Measurements from ENCODE around the gene IL31RA. TPM values are rescaled to one million over a fixed set of nuclear protein-coding genes. Genes with fewer than 3 reads are reported as not detected.

IL31RA gene
- total RNA-seq, 2 donors from 2014 or later = 2.3 to 3.0 TPM

DNA sequence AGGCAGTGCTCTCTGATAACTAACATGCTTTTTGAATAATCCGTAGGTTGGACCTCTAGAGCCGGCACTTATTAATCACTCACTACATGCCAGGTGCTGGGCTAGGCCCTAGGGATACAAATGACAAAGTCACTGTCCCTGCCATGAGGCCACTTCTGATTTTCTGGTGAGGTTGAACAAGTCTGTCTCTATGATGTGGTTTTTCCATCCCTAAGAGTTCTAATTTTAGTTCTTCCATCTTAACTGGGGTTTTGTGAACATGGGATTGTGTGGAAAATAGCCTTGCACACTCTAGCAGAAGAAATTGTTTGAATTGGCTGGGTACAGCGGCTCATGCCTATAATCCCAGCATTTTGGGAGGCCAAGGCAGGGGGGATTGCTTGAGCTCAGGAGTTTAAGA is 64.6 kb downstream of the IL31RA start:
- H3K36me3 Mint-ChIP-seq = no peaks in the 10 kb centered on the region
- H3K4me1 Mint-ChIP-seq (ENCODE audit: low read depth in 2 of 2) = no peaks in the 10 kb centered on the region
- H3K4me3 Mint-ChIP-seq = no peak overlapping the region
- peaks cover 4 to 7% of the 10 kb centered on the region in 2 donors for H3K27me3 Mint-ChIP-seq
- no peaks in the 10 kb centered on the region for H3K9me3 Mint-ChIP-seq
- DNase-seq (ENCODE audit: low spot score) (no peak), ATAC-seq (no peak)
- no peak overlapping the region for H3K27ac Mint-ChIP-seq

DNA sequence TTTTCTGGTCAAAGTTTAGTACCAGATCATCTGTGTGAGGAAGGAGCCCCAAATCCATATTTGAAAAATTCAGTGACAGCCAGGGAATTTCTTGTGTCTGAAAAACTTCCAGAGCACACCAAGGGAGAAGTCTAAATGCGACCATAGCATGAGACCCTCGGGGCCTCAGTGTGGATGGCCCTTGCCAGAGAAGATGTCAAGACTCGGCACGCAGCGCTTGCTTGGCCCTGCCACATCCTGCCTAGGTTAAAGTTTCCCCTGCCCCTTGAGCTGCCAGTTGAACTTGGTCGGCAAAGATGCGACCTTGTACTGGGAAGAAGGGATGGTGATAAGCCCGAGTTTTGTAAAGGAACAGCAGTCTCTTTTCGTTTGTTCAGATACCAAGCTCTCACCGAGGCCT is 65.8 kb downstream of the IL31RA start:
- no peak for DNase-seq (ENCODE audit: low spot score)
- Mint-ChIP-seq H3K4me1 (ENCODE audit: low read depth in 2 of 2) (no peaks in the 10 kb centered on the region), H3K9me3 (no peaks in the 10 kb centered on the region), H3K36me3 (no peaks in the 10 kb centered on the region), H3K4me3 (no peak overlapping the region), H3K27me3 (peaks cover 0 to 7% of the 10 kb centered on the region in 2 donors), H3K27ac (no peak overlapping the region)
- ATAC-seq = no peak

DNA sequence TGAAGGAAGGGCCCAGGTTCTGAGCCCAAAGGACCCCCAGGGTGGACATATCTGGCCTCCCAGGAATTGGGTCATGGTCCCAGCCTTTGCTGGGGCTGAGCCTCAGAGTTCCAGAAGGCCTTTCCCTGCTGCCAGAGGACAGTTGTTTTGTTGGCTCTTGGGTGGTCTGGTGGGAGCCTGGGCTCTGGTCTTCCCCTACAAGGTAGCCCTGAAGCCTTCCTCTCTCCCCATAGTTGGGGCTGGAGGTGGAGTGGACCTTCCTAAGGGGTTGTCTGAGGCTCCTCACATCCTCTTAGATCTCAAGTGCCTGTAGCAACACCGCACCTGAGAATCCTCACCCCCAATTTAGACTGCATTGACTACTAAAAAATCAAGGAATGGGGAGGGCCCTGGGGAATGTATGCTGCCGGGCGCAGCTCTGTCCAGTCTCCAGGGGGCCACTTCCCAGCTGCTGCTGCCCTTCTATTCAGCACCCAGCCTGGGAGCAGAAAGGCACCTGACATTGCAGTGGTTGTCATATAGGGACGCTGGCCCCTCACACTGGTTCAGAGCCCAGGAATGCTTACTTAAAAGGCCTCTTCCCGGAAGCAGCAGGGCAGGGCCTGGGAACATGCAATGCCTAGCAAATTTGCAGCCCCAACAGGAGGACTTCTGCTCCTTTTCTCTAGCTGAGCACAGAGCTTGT is 66.4 kb downstream of the IL31RA start:
- H3K36me3 Mint-ChIP-seq = no peaks in the 10 kb centered on the region
- no peaks in the 10 kb centered on the region for H3K9me3 Mint-ChIP-seq
- no peak overlapping the region for H3K27ac Mint-ChIP-seq
- no peak for DNase-seq (ENCODE audit: low spot score)
- no peak for ATAC-seq
- no peak overlapping the region for H3K4me3 Mint-ChIP-seq
- no peaks in the 10 kb centered on the region for H3K4me1 Mint-ChIP-seq (ENCODE audit: low read depth in 2 of 2)
- H3K27me3 Mint-ChIP-seq = peaks cover 0 to 4% of the 10 kb centered on the region in 2 donors

DNA sequence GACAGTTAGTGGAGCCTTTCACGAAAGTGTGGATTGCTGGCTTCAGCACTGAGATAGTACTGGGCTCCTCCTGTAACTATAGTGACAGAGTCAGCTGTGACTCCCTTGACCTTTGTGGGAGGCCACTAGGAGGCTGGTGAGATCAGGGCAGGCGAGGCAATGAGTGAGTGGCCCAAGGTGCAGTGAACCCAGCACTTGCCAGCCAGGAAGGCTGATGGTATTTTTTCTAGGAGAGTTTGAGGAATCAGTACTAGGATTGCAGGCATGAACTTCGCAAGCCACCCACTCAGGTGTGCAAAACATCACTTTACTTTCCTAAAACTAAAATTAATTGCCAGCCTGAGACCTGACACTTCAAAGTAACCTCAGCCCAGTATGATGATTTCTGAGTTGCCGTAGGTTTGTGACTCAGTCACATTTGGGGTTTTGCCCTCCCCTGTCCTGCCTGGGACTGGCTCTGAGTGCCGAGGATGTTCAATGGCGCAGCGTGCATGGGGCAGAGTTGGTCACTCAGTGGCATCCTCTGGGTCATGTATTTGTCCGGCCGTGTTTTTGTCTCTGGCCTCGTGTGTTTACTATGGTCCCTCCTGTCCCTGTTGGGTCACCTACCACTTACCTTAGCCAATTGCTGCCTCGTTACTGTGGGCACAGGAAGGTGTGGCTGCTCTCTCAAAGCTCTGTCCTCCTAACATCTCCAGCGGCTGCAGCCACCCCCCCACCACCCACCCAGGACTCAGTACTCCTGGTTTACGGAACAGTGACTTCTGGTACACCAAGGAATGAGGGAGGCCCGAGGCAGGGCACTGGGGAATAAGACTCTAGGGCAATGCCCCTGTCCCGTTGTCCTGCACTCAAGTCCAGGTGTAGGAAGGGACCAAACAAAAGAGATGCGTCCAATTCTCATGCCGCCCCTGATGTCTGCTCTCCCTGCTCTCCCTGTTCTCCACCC is 67.2 kb downstream of the IL31RA start:
- Mint-ChIP-seq H3K36me3 (no peaks in the 10 kb centered on the region), H3K4me3 (no peak overlapping the region), H3K9me3 (no peaks in the 10 kb centered on the region), H3K27me3 (peaks cover 0 to 5% of the 10 kb centered on the region in 2 donors), H3K27ac (no peak overlapping the region), H3K4me1 (ENCODE audit: low read depth in 2 of 2) (peaks cover 2% of the 10 kb centered on the region in 2 donors)
- DNase-seq (ENCODE audit: low spot score) = no peak
- peak in 1 of 2 donors; percentile 19 for ATAC-seq

DNA sequence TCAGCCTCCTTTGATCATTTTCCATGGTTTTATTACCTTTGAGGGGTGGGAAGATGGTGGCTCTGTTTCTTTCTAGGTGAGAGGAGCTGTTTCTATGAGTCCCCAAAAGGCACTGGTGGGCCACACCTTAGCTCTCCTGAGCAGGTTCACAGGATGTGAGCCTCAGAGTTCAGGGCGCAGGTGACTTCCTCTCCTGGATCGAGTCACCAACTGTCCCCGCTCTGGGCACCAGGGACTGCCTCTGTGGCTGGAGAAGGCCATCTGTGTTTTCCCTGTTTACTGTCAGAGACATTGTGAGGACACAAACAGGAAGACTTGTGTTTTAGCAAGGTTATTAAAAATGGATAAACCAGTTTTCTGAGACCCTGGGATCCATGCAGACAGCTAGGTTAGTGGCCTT is 68.5 kb downstream of the IL31RA start:
- Mint-ChIP-seq H3K4me1 (ENCODE audit: low read depth in 2 of 2) (peaks cover 5 to 6% of the 10 kb centered on the region in 2 donors), H3K9me3 (no peaks in the 10 kb centered on the region), H3K27me3 (peaks cover 0 to 10% of the 10 kb centered on the region in 2 donors), H3K27ac (no peak overlapping the region), H3K4me3 (no peak overlapping the region), H3K36me3 (no peaks in the 10 kb centered on the region)
- no peak for DNase-seq (ENCODE audit: low spot score)
- ATAC-seq = no peak

DNA sequence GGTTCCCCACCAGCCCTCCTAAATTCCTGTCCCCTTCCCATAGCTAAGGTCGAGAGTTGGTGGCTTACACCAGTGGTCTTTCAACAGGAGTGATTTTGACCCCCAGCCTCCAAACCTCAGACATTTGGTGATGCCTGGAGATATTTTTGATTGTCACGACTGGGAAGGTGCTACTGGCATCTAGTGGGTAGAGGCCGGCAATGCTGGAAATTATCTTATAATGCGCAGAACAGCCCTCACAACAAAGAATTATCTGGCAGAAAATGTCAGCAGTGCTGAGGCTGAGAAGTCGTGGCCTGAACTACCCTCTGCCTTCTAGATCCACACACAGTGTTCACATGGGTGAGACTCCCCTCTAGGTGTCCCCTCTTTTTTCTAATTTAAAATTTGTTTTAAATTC is 69.6 kb downstream of the IL31RA start:
- ATAC-seq (no peak), DNase-seq (ENCODE audit: low spot score) (no peak)
- H3K4me1 Mint-ChIP-seq (ENCODE audit: low read depth in 2 of 2) = peaks cover 5 to 6% of the 10 kb centered on the region in 2 donors
- H3K9me3 Mint-ChIP-seq = no peaks in the 10 kb centered on the region
- H3K4me3 Mint-ChIP-seq = no peak overlapping the region
- H3K36me3 Mint-ChIP-seq = no peaks in the 10 kb centered on the region
- no peak overlapping the region for H3K27ac Mint-ChIP-seq
- peaks cover 0 to 10% of the 10 kb centered on the region in 2 donors for H3K27me3 Mint-ChIP-seq

DNA sequence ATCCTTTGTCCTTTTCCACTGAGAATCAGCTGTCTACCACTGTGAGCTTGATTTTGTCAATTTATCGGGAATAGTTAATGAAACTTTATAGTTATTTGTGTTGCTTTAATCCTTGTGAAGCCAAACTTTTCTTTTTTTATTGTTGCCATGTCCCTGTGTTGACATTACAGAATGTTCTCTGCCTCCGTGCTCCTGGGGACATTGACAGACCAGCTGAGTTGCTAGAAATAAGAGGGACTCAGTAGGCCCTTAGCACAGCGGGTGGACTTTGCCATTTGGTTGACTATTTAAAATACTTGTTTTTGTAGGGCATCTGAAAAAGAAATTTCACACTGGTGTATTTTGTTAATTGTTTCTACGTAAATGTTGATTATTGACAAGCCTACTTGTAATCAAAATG is 70.5 kb downstream of the IL31RA start:
- ATAC-seq = no peak
- Mint-ChIP-seq H3K9me3 (no peaks in the 10 kb centered on the region), H3K4me1 (ENCODE audit: low read depth in 2 of 2) (peaks cover 5 to 6% of the 10 kb centered on the region in 2 donors), H3K36me3 (no peaks in the 10 kb centered on the region), H3K4me3 (no peak overlapping the region), H3K27ac (no peak overlapping the region), H3K27me3 (peaks cover 0 to 10% of the 10 kb centered on the region in 2 donors)
- DNase-seq (ENCODE audit: low spot score) = no peak

DNA sequence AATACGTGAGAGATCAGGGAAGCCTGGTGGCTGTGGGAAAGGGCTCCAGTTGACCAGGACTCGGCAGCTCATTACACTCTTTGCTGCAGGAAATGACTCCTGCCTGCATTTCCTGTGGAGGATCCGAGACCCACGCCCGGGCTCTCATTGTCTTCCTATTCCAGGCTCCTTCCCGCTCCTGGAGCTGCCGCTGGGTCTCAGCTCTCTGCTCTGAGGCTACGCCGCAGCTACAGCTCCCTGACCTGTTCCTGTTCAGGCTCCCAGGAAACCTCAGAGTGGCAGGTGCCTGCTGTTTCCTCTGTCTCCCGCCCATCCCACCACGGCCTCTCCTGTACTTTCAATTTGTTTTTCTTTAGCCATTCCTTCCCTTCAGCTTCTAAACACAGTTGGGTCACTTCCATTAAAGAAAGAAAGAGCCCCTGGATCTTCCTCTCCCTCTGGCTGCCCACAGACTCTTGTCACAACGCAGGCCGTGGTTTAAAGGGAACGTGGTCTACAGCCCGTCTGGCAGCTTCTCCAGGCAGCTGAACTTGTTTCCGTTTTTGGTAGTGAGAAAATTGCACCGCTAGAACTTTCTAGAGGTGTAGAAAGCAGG is 72.1 kb downstream of the IL31RA start:
- H3K9me3 Mint-ChIP-seq = no peaks in the 10 kb centered on the region

DNA sequence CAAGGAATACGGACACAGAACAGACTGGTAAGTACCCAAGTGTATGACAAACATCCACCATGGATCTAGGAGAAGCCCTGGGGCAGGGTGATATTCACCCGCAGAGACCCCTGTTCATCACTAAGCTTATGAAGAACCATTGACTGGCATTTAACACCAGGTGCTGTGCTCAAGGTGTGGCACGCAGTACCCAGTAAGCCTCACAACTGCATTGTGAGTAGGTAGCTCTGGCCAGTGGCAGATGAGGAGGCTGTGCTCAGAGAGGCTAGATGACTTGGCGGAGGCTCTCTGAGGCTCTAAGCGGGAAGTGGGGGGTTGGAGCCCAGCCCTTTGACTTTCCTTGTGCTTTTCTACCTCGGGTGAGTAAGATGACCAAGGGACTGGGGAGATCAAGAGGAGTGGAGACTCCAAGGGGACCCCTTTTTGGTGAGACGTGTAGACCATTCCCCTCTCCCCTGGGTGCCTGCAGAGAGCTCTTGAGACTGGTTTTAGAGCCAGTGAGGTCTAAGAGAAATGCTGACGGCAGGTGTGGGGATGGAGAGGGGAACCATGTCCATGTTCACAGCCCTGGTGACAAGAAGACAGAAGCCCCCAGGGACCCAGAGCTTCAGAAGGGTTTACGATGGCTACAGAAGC is 72.8 kb downstream of the IL31RA start:
- no peaks in the 10 kb centered on the region for H3K9me3 Mint-ChIP-seq
- peak overlapping the region in 1 of 2 donors; percentile 65 for H3K27ac Mint-ChIP-seq
- H3K4me3 Mint-ChIP-seq = peak overlapping the region; percentile 76
- H3K36me3 Mint-ChIP-seq = no peaks in the 10 kb centered on the region
- peaks cover 5 to 6% of the 10 kb centered on the region in 2 donors for H3K4me1 Mint-ChIP-seq (ENCODE audit: low read depth in 2 of 2)
- H3K27me3 Mint-ChIP-seq = peaks cover 0 to 12% of the 10 kb centered on the region in 2 donors
- no peak for ATAC-seq
- peak; percentile 32 for DNase-seq (ENCODE audit: low spot score)

More for the DNA sequence above, 72.1 kb downstream of the IL31RA start:
- DNase-seq (ENCODE audit: low spot score) (peak; percentile 58), ATAC-seq (peak; percentile 53 to 54)
- Mint-ChIP-seq H3K27me3 (peaks cover 0 to 12% of the 10 kb centered on the region in 2 donors), H3K4me3 (peak overlapping the region; percentile 76), H3K4me1 (ENCODE audit: low read depth in 2 of 2) (peaks cover 5 to 6% of the 10 kb centered on the region in 2 donors), H3K27ac (peak overlapping the region in 1 of 2 donors; percentile 65), H3K36me3 (no peaks in the 10 kb centered on the region)

DNA sequence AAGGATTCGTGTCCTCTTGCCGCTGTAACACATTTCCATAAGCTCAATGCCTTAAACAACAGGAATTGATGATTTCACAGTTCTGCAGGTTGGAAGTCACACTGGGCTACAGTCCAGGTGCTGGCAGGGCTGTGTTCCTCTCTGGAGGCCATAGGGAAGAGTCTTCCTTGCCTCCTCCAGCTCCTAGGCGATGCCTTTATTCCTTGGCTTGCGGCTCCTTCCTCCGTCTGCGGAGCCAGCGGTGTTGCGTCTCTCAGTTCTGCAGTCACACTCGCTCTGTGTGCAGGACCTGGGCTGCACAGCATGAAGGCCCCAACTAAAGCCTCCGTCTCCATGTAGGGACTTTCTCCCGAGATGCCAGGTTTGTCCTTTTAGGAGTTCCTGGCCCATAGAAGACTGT is 73.6 kb downstream of the IL31RA start:
- no peaks in the 10 kb centered on the region for H3K36me3 Mint-ChIP-seq
- peaks cover 0 to 8% of the 10 kb centered on the region in 2 donors for H3K27me3 Mint-ChIP-seq
- ATAC-seq (no peak), DNase-seq (ENCODE audit: low spot score) (peak; percentile 10)
- no peak overlapping the region for H3K27ac Mint-ChIP-seq
- no peak overlapping the region for H3K4me3 Mint-ChIP-seq
- H3K4me1 Mint-ChIP-seq (ENCODE audit: low read depth in 2 of 2) = peaks cover 5 to 6% of the 10 kb centered on the region in 2 donors
- H3K9me3 Mint-ChIP-seq = no peaks in the 10 kb centered on the region

DNA sequence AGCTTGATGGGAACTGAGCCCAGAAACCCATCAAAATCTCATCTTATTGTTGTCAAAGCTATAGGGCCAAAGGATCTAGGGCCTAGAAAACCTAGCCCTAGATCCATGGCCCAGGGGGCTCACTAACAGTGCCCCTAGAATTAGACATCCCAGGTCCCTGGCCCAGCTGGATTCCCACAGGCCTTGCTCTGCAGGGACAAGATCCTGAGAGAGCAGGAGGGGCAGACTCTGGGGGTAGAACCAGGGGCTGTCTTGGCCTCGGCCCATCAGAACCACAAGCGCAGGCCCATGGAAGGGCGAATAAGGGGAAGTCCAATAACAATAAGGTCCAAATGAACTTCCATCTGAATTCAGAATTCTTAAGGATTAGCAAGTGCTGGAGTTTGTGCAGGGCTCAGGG is 74.0 kb downstream of the IL31RA start:
- Mint-ChIP-seq H3K27me3 (peaks cover 0 to 8% of the 10 kb centered on the region in 2 donors), H3K9me3 (no peaks in the 10 kb centered on the region)
- ATAC-seq = no peak

DNA sequence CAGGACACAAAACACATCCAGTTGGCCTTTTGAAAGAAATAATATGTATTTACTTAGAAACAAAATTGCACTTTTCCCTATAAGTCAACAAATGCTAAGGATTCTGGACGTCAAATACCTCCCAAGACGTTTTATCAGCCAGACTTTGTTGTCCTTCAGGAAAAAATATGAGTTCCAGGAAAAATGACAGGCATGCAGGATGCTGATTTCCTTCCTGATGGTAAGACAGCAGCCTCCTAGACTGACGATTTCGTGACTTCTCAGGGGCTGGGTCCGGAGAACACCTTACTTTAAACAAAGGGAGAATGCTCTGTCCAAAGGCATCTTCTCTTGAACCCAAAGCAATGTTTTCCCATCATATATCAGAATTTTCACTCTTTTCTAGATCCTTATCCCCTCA is 74.6 kb downstream of the IL31RA start:
- no peak overlapping the region for H3K27ac Mint-ChIP-seq

More for the DNA sequence above, 74.0 kb downstream of the IL31RA start:
- Mint-ChIP-seq H3K4me1 (ENCODE audit: low read depth in 2 of 2) (peaks cover 5 to 6% of the 10 kb centered on the region in 2 donors), H3K27ac (no peak overlapping the region), H3K4me3 (no peak overlapping the region), H3K36me3 (no peaks in the 10 kb centered on the region)
- DNase-seq (ENCODE audit: low spot score) = peak; percentile 52

DNA sequence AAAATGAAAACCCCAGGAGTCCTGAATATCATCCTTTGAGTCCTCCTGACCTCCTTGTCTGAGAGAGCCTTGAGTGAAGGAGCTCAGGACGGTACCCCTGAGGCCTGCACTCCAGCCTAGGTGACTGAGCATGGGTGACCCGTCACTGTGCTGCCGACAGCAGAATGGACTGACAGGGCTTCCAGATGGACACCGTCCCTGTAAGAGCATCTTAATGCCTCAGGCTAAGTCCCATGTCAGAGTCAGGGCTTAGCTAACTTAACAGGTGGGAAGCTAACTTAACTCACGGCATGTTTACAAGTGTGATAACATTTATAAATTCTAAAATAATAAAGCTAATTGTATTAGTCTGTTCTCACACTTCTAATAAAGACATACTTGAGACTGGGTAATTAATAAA is 75.3 kb downstream of the IL31RA start:
- H3K9me3 Mint-ChIP-seq = no peaks in the 10 kb centered on the region
- no peak overlapping the region for H3K27ac Mint-ChIP-seq
- H3K27me3 Mint-ChIP-seq = peaks cover 0 to 8% of the 10 kb centered on the region in 2 donors
- no peaks in the 10 kb centered on the region for H3K36me3 Mint-ChIP-seq
- ATAC-seq (no peak), DNase-seq (ENCODE audit: low spot score) (no peak)
- H3K4me1 Mint-ChIP-seq (ENCODE audit: low read depth in 2 of 2) = peaks cover 5 to 6% of the 10 kb centered on the region in 2 donors
- H3K4me3 Mint-ChIP-seq = no peak overlapping the region

More for the DNA sequence above, 74.6 kb downstream of the IL31RA start:
- DNase-seq (ENCODE audit: low spot score) = no peak
- H3K4me1 Mint-ChIP-seq (ENCODE audit: low read depth in 2 of 2) = peaks cover 5 to 6% of the 10 kb centered on the region in 2 donors
- ATAC-seq = no peak
- no peaks in the 10 kb centered on the region for H3K9me3 Mint-ChIP-seq
- no peak overlapping the region for H3K4me3 Mint-ChIP-seq
- H3K27me3 Mint-ChIP-seq = peaks cover 0 to 8% of the 10 kb centered on the region in 2 donors
- H3K36me3 Mint-ChIP-seq = no peaks in the 10 kb centered on the region

Measured in natural killer cell treated with Interleukin-12 subunit alpha and Interleukin-12 subunit beta and Interleukin-15 and Interleukin-18, amount 100 ng/mL, for 72 hours (primary cell).